Measurements from ENCODE around the gene HLA-DMA.

Gene HLA-DMA

DNA sequence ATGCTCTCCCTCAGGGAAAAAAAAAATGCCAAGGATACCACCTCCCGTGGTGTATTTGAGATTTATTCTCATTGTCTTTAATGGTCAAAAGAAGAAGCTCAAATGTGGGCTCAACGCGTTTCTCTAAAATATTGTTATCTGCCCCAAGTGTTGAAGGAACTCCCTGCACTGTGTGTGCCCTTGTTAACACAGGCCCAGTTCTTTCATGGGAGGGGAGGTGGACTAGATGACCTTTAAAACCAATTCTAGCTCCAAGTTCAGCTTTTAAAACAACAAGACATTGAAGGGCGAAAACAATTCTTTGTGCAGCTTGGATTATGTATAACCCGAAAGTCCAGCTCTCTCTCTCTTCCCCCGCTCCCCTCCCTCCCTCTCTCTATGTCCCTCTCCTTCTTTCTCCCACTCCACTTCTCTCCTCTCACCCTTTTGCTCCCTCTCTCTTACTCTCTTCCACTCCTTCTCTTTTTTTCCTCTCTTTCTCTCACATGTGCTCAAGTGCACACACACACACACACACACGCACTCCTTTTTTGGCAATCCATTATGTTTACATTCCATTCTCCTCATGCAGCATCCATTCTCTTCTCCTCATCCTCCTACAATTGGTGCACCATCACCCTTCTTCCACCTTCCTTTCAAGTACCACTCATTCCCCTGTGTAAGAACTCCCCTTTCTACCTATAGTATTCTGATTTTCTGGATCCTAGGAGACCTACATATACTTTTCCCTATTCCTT is 20.6 kb downstream of the HLA-DMA start:
- DNase-seq (ENCODE audit: low spot score): no peak

DNA sequence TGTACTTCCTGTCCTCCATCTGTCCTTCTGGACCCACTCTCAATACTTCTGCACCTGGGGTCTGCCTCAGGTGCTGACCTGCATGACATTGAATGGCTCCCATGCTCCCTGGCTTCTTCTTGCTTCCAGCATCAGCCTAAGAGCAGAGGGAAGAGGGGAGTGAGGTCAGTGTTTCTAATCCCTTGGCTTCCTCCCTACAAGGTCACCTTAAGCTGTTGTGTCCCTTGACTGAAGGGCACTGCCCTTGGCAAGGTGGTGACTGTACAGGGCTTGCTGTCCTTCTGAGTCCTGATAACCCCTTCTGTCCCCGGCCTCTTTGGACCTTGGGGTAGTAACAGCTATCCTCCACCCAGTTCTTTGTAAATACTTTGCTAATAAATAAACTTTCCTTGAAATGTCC is 21.7 kb downstream of the HLA-DMA start:
- no peak for DNase-seq (ENCODE audit: low spot score)

DNA sequence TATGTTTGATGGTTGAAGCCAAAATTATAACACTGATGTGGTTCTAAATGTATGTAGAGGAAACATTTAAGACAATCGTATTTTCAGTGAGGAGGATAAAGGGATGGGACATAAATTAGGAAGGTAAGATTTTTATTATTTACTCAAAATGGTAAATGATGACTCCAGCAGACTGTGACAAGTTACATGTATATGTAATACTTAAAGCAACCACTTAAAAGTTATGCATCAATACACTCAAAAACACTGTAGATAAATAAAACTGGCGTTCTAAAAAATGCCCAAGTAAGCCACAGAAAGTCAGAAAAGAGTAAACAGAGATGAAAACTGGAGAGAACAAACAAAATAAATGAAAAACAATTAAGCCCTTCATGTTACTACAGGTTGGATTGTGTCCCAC is 30.8 kb downstream of the HLA-DMA start:
- no peak for DNase-seq (ENCODE audit: low spot score)

DNA sequence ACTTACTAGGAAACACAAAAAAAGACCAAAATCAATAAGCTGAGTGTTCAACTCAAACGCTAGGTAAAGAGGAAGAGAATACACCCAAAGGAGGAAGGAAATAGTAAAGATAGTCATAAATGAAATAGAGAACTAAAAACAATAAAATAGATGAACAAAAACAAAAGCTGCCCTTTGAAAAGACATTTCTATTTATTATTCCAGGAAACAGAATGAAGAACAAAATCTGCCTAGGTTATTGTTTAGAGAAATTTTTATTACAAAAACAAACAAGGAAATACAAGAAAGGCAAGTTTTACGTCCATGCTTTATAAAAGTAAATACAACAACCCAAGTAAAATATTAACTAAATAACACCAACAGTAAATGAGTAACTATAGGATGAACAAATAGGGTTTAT is 32.2 kb downstream of the HLA-DMA start:
- no peak for DNase-seq (ENCODE audit: low spot score)

DNA sequence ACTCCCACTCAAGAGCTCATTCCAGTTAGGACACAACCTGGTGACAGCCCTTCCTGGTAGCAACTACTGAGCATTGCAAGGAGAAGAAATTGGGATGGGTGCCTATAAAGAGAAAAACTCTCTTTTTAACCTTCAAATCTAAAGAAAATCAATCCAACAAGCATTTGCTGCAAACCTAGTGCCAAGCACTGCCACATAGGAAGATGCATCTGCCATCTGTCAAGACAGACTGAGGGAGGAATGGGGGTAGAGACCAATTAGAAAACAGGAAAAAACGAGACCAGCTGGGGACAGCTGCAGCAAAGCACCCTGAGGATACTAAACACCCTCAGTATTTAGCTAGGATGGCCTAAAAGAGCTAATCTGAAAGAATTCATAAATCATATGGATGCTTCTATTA is 39.9 kb downstream of the HLA-DMA start:
- DNase-seq (ENCODE audit: low spot score): no peak

DNA sequence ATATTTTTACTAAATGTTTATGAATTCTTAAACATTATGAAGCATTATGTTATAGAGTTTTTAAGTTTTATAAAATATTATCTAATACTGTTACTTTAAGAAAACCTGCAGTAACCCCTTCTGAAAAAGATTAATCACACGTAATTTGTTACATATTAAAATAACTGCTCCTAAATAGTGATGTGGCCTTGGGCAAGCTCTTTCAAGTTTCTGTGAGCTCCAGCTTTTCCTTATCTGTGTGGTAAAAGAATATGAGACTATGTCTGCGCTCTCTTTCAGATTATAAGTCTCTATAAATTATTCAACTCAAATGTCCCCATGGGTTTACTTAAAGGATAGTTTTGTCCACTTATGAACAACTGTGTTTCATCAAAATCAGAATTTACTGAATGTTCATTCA is 44.0 kb downstream of the HLA-DMA start:
- DNase-seq (ENCODE audit: low spot score): no peak

DNA sequence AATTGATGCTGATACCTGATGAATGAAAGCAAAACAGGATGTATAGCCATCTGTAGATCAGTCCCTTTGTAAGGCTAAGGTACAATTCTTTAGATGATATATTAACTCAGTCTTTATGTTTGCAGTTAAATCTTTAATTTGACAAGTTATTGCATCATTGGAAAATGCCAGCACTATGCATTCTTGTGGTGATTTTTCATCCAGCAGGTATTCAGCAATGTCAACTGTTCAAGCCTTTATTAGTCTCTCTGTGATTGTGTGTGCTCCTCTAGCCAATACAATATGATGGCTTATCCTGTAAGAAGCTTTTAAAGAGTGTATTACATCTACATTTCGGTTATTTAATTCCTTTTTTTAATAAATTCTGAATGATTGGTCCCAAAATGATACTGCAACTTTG is 46.4 kb downstream of the HLA-DMA start:
- DNase-seq (ENCODE audit: low spot score): no peak

DNA sequence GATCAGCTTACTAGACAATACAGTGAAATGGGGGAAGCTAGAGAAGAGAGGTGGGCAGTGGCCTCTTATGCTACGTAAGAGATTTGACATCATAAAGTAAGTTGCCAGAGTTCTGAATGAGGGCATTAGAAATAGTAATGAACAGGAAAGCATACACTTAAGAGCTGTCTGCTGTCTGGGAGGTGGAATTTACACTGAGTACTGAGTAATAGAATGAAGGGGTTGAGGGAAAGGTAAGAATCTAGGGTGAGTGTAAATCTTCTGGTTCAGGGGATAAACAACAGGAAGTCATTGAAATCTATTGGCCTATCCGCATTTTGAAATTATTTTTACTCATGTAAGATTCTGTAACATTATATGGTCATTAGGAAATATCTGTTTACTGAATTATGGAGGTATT is 47.8 kb downstream of the HLA-DMA start:
- DNase-seq (ENCODE audit: low spot score): no peak

DNA sequence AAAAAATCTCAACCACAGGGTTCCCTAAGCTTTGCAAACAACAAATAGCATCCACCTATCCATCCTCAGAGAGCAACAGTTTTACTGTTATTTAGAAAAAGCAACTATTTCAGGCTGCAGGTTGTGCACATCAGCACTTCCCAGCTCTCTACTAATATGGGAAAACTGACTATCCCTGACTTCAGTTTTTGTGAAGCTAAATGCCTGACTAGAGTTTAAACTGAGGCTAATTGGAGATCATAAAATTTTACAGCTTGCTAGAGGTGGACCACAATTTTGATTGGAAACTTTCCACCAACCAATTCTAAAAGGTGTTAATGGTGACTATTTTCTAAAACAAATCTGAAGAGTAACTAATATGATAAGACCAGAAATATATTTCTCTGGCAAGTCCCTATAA is 48.9 kb downstream of the HLA-DMA start:
- no peak for DNase-seq (ENCODE audit: low spot score)

Measured in hematopoietic multipotent progenitor cell treated with erythropoietin and hydrocortisone succinate and interleukin-3 and kit ligand, for 17 days (in vitro differentiated cells).